ENCODE data around the gene ZNF134.

GRCh38 chr19:57576661-57577060 lies 37.4 kb upstream of the ZNF134 start:
- TF ChIP-seq POLR2AphosphoS5 (IDR thresholded peaks at IDR 0.05; ENCODE audit: low read depth) (no peak), CREB1 (CRISPR knock-in tag; IDR thresholded peaks at IDR 0.05; ENCODE audit: low read depth) (no peak), NANOG (IDR thresholded peaks at IDR 0.05; ENCODE audit: borderline replicate concordance) (no peak), EZH2 (IDR thresholded peaks at IDR 0.05; ENCODE audit: low read depth, unreplicated experiment) (no peak), JUNB (IDR thresholded peaks at IDR 0.05; ENCODE audit: unreplicated experiment) (no peak), ZNF114 (CRISPR knock-in tag; IDR thresholded peaks at IDR 0.05) (no peak), ETS1 (IDR thresholded peaks at IDR 0.05) (no peak), EZH2phosphoT487 (IDR thresholded peaks at IDR 0.05; ENCODE audit: unreplicated experiment) (no peak), STAT1 (IDR thresholded peaks at IDR 0.05; ENCODE audit: unreplicated experiment) (no peak), ZNF462 (CRISPR knock-in tag; IDR thresholded peaks at IDR 0.05) (no peak)
- TF ChIP-seq, protein P1, sequence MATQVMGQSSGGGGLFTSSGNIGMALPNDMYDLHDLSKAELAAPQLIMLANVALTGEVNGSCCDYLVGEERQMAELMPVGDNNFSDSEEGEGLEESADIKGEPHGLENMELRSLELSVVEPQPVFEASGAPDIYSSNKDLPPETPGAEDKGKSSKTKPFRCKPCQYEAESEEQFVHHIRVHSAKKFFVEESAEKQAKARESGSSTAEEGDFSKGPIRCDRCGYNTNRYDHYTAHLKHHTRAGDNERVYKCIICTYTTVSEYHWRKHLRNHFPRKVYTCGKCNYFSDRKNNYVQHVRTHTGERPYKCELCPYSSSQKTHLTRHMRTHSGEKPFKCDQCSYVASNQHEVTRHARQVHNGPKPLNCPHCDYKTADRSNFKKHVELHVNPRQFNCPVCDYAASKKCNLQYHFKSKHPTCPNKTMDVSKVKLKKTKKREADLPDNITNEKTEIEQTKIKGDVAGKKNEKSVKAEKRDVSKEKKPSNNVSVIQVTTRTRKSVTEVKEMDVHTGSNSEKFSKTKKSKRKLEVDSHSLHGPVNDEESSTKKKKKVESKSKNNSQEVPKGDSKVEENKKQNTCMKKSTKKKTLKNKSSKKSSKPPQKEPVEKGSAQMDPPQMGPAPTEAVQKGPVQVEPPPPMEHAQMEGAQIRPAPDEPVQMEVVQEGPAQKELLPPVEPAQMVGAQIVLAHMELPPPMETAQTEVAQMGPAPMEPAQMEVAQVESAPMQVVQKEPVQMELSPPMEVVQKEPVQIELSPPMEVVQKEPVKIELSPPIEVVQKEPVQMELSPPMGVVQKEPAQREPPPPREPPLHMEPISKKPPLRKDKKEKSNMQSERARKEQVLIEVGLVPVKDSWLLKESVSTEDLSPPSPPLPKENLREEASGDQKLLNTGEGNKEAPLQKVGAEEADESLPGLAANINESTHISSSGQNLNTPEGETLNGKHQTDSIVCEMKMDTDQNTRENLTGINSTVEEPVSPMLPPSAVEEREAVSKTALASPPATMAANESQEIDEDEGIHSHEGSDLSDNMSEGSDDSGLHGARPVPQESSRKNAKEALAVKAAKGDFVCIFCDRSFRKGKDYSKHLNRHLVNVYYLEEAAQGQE (IDR thresholded peaks at IDR 0.05; ENCODE audit: unreplicated experiment), result no peak
- TF ChIP-seq, protein P2, sequence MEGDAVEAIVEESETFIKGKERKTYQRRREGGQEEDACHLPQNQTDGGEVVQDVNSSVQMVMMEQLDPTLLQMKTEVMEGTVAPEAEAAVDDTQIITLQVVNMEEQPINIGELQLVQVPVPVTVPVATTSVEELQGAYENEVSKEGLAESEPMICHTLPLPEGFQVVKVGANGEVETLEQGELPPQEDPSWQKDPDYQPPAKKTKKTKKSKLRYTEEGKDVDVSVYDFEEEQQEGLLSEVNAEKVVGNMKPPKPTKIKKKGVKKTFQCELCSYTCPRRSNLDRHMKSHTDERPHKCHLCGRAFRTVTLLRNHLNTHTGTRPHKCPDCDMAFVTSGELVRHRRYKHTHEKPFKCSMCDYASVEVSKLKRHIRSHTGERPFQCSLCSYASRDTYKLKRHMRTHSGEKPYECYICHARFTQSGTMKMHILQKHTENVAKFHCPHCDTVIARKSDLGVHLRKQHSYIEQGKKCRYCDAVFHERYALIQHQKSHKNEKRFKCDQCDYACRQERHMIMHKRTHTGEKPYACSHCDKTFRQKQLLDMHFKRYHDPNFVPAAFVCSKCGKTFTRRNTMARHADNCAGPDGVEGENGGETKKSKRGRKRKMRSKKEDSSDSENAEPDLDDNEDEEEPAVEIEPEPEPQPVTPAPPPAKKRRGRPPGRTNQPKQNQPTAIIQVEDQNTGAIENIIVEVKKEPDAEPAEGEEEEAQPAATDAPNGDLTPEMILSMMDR (conservative IDR thresholded peaks at IDR 0.05; ENCODE audit: low read depth in 2 of 2), result no peak
